Measurements from ENCODE around the gene SCYGR8.

- TF ChIP-seq CTCF (IDR thresholded peaks at IDR 0.05) (no peak), EP300 (IDR thresholded peaks at IDR 0.05; ENCODE audit: borderline replicate concordance in 1 of 2, low read depth in 1 of 2, low read length in 1 of 2) (no peak), RFX5 (IDR thresholded peaks at IDR 0.05; ENCODE audit: low read length) (no peak), RCOR1 (IDR thresholded peaks at IDR 0.05; ENCODE audit: low read length) (no peak), TAF1 (IDR thresholded peaks at IDR 0.05; ENCODE audit: borderline replicate concordance, low read depth, low read length) (no peak), FOXJ3 (CRISPR knock-in tag; IDR thresholded peaks at IDR 0.05) (no peak), MXI1 (IDR thresholded peaks at IDR 0.05; ENCODE audit: low read depth, low read length) (no peak), NFIC (IDR thresholded peaks at IDR 0.05; ENCODE audit: borderline replicate concordance) (no peak), POLR2AphosphoS5 (IDR thresholded peaks at IDR 0.05; ENCODE audit: low read depth, low read length) (no peak), FOSL2 (IDR thresholded peaks at IDR 0.05; ENCODE audit: borderline replicate concordance, low read depth) (no peak), CHD2 (IDR thresholded peaks at IDR 0.05; ENCODE audit: low read length, partially characterized antibody) (no peak), MEF2A (IDR thresholded peaks at IDR 0.05; ENCODE audit: borderline replicate concordance, low read depth) (no peak), EZH2phosphoT487 (IDR thresholded peaks at IDR 0.05; ENCODE audit: borderline replicate concordance, low read depth) (no peak), SIN3A (IDR thresholded peaks at IDR 0.05; ENCODE audit: borderline replicate concordance, low read depth, low read length) (no peak)
These were observed 37.1 kb downstream of the SCYGR8 start for GRCh38 chr2:227782804-227783203.
